ENCODE measurements around the gene PTHLH.

DNA sequence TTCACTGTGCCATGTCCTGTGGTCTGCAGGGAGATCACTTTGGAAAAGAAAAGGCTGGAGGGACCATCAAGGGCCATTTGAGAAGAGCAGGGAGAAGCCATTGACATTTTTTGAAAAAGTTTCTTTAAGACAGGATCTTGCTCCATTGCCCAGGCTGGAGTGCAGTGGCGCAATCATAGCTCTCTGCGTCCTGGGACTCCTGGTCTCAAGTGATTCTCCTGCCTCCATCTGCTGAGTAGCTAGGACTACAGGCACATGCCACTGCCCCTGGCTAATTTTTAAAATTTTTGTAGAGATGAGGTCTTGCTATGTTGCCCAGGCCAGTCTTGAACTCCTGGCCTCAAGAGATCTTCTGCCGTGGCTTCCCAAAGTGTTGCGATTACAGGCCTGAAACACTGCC, 32.3 kb downstream of the PTHLH start:
- TF ChIP-seq CTCF (IDR thresholded peaks at IDR 0.05) (no peak), POLR2A (IDR thresholded peaks at IDR 0.05) (no peak)
